HG03378 (cell line): ENCODE results near the gene MBD5.

Source experiments
- ATAC-seq: cut with Tn5 transposase; IDR thresholded peaks from one replicate; pipeline ENCODE4 v1.9.1; 2021; ENCODE audit warnings: mild to moderate bottlenecking, moderate library complexity; ENCODE audit not compliant: unreplicated experiment

The MBD5 gene

GRCh38 chr2:148513427-148513826, 492.5 kb downstream of the MBD5 start:
- ATAC-seq = no peak

- no peak for ATAC-seq
Measured at GRCh38 chr2:148515120-148515519, 494.2 kb downstream of the MBD5 start.

- no peak for ATAC-seq
Measured at GRCh38 chr2:148515976-148516375, 495.1 kb downstream of the MBD5 start.

- no peak for ATAC-seq
Measured at GRCh38 chr2:148517296-148517695, 496.4 kb downstream of the MBD5 start.

GRCh38 chr2:148517822-148518221, 496.9 kb downstream of the MBD5 start:
- no peak for ATAC-seq

GRCh38 chr2:148519013-148519412, 498.1 kb downstream of the MBD5 start:
- ATAC-seq = no peak

GRCh38 chr2:148521181-148521580, 500.3 kb downstream of the MBD5 start:
- no peak for ATAC-seq

GRCh38 chr2:148523315-148523714, 502.4 kb downstream of the MBD5 start:
- no peak for ATAC-seq

GRCh38 chr2:148524519-148524919, 503.6 kb downstream of the MBD5 start:
- ATAC-seq = no peak

- no peak for ATAC-seq
Measured at GRCh38 chr2:148525130-148525529, 504.2 kb downstream of the MBD5 start.

GRCh38 chr2:148526509-148527346, 505.8 kb downstream of the MBD5 start:
- ATAC-seq = no peak

GRCh38 chr2:148527488-148528340, 506.8 kb downstream of the MBD5 start:
- ATAC-seq = no peak

GRCh38 chr2:148528356-148529064, 507.6 kb downstream of the MBD5 start:
- no peak for ATAC-seq

- ATAC-seq = no peak
Measured at GRCh38 chr2:148529745-148530144, 508.9 kb downstream of the MBD5 start.

- no peak for ATAC-seq
Measured at GRCh38 chr2:148530350-148530749, 509.5 kb downstream of the MBD5 start.

- no peak for ATAC-seq
Measured at GRCh38 chr2:148531235-148531634, 510.3 kb downstream of the MBD5 start.

GRCh38 chr2:148531669-148532428, 511.0 kb downstream of the MBD5 start:
- no peak for ATAC-seq

GRCh38 chr2:148533004-148533403, 512.1 kb downstream of the MBD5 start:
- no peak for ATAC-seq

- no peak for ATAC-seq
Measured at GRCh38 chr2:148533685-148534084, 512.8 kb downstream of the MBD5 start.

GRCh38 chr2:148534416-148535204, 513.7 kb downstream of the MBD5 start:
- no peak for ATAC-seq
